Hepatocyte (in vitro differentiated cells): ENCODE data around the gene TEX28. TPM values are rescaled to one million over a fixed set of nuclear protein-coding genes. Genes with fewer than 3 reads are reported as not detected.

Experiments
- DNase-seq: peaks from one replicate; pipeline ENCODE4 v3.0.0-alpha.2; 2016; ENCODE audit warnings: low spot score
- H2AFZ ChIP-seq: fragments of 200-600 bp; sonication (generic); 2 replicates; pipeline ENCODE4 v1.6.0; 2016; ENCODE audit warnings: antibody characterized with exemption, mild to moderate bottlenecking
- H3K27ac ChIP-seq: fragments of 200-600 bp; sonication (generic); 2 replicates; pipeline ENCODE4 v1.5.1; 2016; ENCODE audit warnings: mild to moderate bottlenecking
- H3K27me3 ChIP-seq: fragments of 200-600 bp; sonication (generic); 2 replicates; pipeline ENCODE4 v1.6.1; 2016
- H3K36me3 ChIP-seq: fragments of 200-600 bp; sonication (generic); replicated peaks from 2 replicates; pipeline ENCODE4 v1.5.1; 2016; ENCODE audit warnings: low read depth; ENCODE audit not compliant: insufficient read depth
- H3K4me1 ChIP-seq: fragments of 200-600 bp; sonication (generic); 2 replicates; pipeline ENCODE4 v1.5.1; 2016; ENCODE audit warnings: mild to moderate bottlenecking, moderate library complexity; ENCODE audit not compliant: insufficient read depth
- H3K4me2 ChIP-seq: fragments of 200-600 bp; sonication (generic); 2 replicates; pipeline ENCODE4 v1.6.0; 2016
- H3K4me3 ChIP-seq: fragments of 200-600 bp; sonication (generic); 2 replicates; pipeline ENCODE4 v1.5.1; 2016; ENCODE audit warnings: mild to moderate bottlenecking
- H3K79me2 ChIP-seq: fragments of 200-600 bp; sonication (generic); 2 replicates; pipeline ENCODE4 v1.6.0; 2017; ENCODE audit warnings: mild to moderate bottlenecking
- H3K9me2 ChIP-seq: fragments of 200-600 bp; sonication (generic); replicated peaks from 2 replicates; pipeline ENCODE4 v1.6.0; 2017; ENCODE audit warnings: mild to moderate bottlenecking; ENCODE audit not compliant: insufficient read depth
- H3K9me3 ChIP-seq: fragments of 200-600 bp; sonication (generic); 2 replicates; pipeline ENCODE4 v1.5.1; 2016; ENCODE audit warnings: low read depth, mild to moderate bottlenecking
- H4K20me1 ChIP-seq: fragments of 200-600 bp; sonication (generic); 2 replicates; pipeline ENCODE4 v1.6.0; 2016; ENCODE audit warnings: mild to moderate bottlenecking; ENCODE audit not compliant: insufficient read depth, poor library complexity, severe bottlenecking
- CTCF ChIP-seq: fragments of 200-600 bp; sonication (generic); IDR thresholded peaks from 2 replicates; pipeline ENCODE4 v1.5.1; 2016; ENCODE audit warnings: antibody characterized with exemption, mild to moderate bottlenecking; ENCODE audit not compliant: poor library complexity
- EZH2 ChIP-seq: fragments of 200-600 bp; sonication (generic); IDR thresholded peaks from 2 replicates; pipeline ENCODE4 v1.6.1; 2016; ENCODE audit warnings: antibody characterized with exemption, mild to moderate bottlenecking, borderline replicate concordance
- EZH2phosphoT487 ChIP-seq: fragments of 200-600 bp; sonication (generic); IDR thresholded peaks from one replicate; pipeline ENCODE4 v1.6.1; 2018; ENCODE audit warnings: antibody characterized with exemption, mild to moderate bottlenecking, low read depth, moderate library complexity; ENCODE audit not compliant: unreplicated experiment, severe bottlenecking
- WGBS: methylation state at CpG from one replicate; pipeline ENCODE4 v1.1.6; 2016; ENCODE audit warnings: low lambda C conversion rate; ENCODE audit errors: missing lambda C conversion rate; 5-methylcytosine and 5-hydroxymethylcytosine counted together
- polyA plus RNA-seq: library from polyadenylated mRNA; unstranded; fragments of >200 nt; fragmentation: Nextera tagmentation; extraction: Ambion mirVana; gene quantifications from 2 replicates; pipeline ENCODE4 v1.2.1, GENCODE V29; 2016
- total RNA-seq: library from RNA; depleted of rRNA; stranded (reverse); fragments of >200 nt; gene quantifications from 2 replicates; pipeline ENCODE4 v1.2.3, GENCODE V29; 2014

The TEX28 gene
- total and polyA plus RNA-seq, 2 experiments from 2014 or later: not detected

- H2AFZ ChIP-seq: no peak overlapping the region
- H3K27ac ChIP-seq: no peak overlapping the region
- no peak for DNase-seq
- TF ChIP-seq EZH2 (no peak), EZH2phosphoT487 (no peak), CTCF (no peak)
- H3K27me3 ChIP-seq: no peaks in the 10 kb centered on the region
- no peaks in the 10 kb centered on the region for H3K9me2 ChIP-seq
- 73% methylated on average over 6 of the region's 6 CpGs for WGBS
- no peaks in the 10 kb centered on the region for H3K79me2 ChIP-seq
- H3K4me2 ChIP-seq: no peak overlapping the region
- no peaks in the 10 kb centered on the region for H3K36me3 ChIP-seq
- no peaks in the 10 kb centered on the region for H4K20me1 ChIP-seq
- H3K4me3 ChIP-seq: no peak overlapping the region
- no peaks in the 10 kb centered on the region for H3K4me1 ChIP-seq
- H3K9me3 ChIP-seq: no peaks in the 10 kb centered on the region
Measured at GRCh38 chrX:154333837-154334271, 38.9 kb upstream of the TEX28 start.

GRCh38 chrX:154333116-154333515 lies 38.2 kb upstream of the TEX28 start:
- Histone ChIP-seq H3K4me1 (no peaks in the 10 kb centered on the region), H3K4me3 (no peak overlapping the region), H3K9me2 (no peaks in the 10 kb centered on the region), H3K79me2 (no peaks in the 10 kb centered on the region), H2AFZ (no peak overlapping the region), H3K9me3 (no peaks in the 10 kb centered on the region), H3K27me3 (no peaks in the 10 kb centered on the region), H3K36me3 (no peaks in the 10 kb centered on the region), H3K4me2 (no peak overlapping the region), H3K27ac (no peak overlapping the region), H4K20me1 (no peaks in the 10 kb centered on the region)
- WGBS: 80% methylated on average over 9 of the region's 9 CpGs
- TF ChIP-seq EZH2: no peak
- no peak for TF ChIP-seq EZH2phosphoT487
- no peak for TF ChIP-seq CTCF
- DNase-seq: no peak

DNA sequence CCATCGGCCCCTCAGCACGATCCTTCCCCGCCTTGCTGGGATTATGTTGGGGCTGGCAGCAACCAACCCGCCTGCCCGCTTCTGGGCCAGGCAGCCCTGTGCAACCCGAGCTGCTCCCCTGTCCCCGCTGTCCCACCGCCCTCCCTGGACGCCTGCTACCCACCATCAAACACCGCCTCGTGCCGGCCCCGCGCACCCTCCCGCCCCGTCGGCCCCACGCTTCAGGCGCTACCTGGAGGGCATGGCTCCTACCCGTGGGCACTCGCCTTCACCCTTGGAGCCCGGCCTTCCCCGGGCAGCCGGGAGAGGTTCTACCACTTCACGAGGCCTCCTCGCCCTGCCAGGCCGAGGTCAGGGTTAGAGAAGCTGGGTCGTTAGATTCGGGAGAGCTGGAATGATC lies 37.6 kb upstream of the TEX28 start:
- Histone ChIP-seq H3K4me2 (no peak overlapping the region), H3K4me1 (no peaks in the 10 kb centered on the region), H3K27ac (no peak overlapping the region), H3K27me3 (no peaks in the 10 kb centered on the region), H4K20me1 (no peaks in the 10 kb centered on the region), H3K36me3 (no peaks in the 10 kb centered on the region), H3K79me2 (no peaks in the 10 kb centered on the region), H3K4me3 (no peak overlapping the region), H3K9me3 (no peaks in the 10 kb centered on the region), H2AFZ (no peak overlapping the region), H3K9me2 (no peaks in the 10 kb centered on the region)
- WGBS: 93% methylated on average over 19 of the region's 29 CpGs
- TF ChIP-seq CTCF (no peak), EZH2phosphoT487 (no peak), EZH2 (no peak)
- no peak for DNase-seq

DNA sequence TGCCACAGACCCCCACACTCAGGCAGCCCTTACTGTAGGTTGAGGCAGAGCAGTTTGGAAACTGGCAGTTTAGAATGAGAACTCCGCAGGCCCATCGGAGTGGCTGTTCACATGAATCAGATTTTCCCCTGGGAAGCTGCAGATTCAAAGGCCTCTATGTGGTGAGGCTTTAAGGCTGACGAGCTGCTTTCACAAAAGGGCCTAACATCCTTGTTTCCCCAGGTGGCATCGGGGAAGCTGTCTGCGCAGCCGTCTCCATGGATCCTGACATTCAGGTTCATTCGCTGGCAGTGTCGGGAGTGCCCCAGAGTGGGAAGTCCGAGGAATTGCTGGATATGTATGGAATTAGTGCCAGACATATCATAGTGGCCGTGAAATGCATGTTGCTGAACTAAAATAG lies 34.4 kb upstream of the TEX28 start:
- TF ChIP-seq EZH2phosphoT487 (no peak), CTCF (no peak), EZH2 (no peak)
- Histone ChIP-seq H4K20me1 (no peaks in the 10 kb centered on the region), H3K4me2 (no peak overlapping the region), H3K27ac (no peak overlapping the region), H3K4me3 (no peak overlapping the region), H3K36me3 (no peaks in the 10 kb centered on the region), H3K9me3 (no peaks in the 10 kb centered on the region), H3K4me1 (no peaks in the 10 kb centered on the region), H3K9me2 (no peaks in the 10 kb centered on the region), H3K27me3 (no peaks in the 10 kb centered on the region), H3K79me2 (no peaks in the 10 kb centered on the region), H2AFZ (no peak overlapping the region)
- WGBS: 74% methylated on average over 10 of the region's 10 CpGs
- no peak for DNase-seq
